Activated B cell treated with CpG ODN at 0.5 μM for 24 hours (primary cell): ENCODE results near the gene PREX1. TPM values are rescaled to one million over a fixed set of nuclear protein-coding genes. Genes with fewer than 3 reads are reported as not detected.
A peak's percentile ranks its signal among the peaks of the same experiment; 100 is the strongest.

Experiments used
- ATAC-seq: fragments of 200-7000 bp; cut with Tn5 transposase; one replicate; pipeline ENCODE4 v1.10.0; 2021; ENCODE audit warnings: low read depth, mild to moderate bottlenecking, moderate library complexity
- CTCF ChIA-PET: fragments of 350-600 bp; sonication (Branson Sonifier 250); formaldehyde crosslinking; loops from one replicate; lab custom pipeline; 2021; ENCODE audit warnings: antibody characterized with exemption; lab: Charles Lee
- POLR2A ChIA-PET: fragments of 350-600 bp; sonication (Branson Sonifier 250); formaldehyde crosslinking; loops from one replicate; lab custom pipeline; 2021; ENCODE audit warnings: antibody characterized with exemption; lab: Charles Lee
- DNase-seq: peaks from one replicate; pipeline ENCODE4 v3.0.0; 2022
- H3K27ac Mint-ChIP-seq: one replicate; pipeline ENCODE4 v1.8.0; 2020; ENCODE audit warnings: mixed read lengths
- H3K27me3 Mint-ChIP-seq: one replicate; pipeline ENCODE4 v1.8.0; 2021; ENCODE audit warnings: mixed read lengths
- H3K36me3 Mint-ChIP-seq: one replicate; pipeline ENCODE4 v1.8.0; 2021; ENCODE audit warnings: low read depth, mixed read lengths
- H3K4me1 Mint-ChIP-seq: one replicate; pipeline ENCODE4 v1.8.0; 2021; ENCODE audit warnings: mixed read lengths
- H3K4me3 Mint-ChIP-seq: one replicate; pipeline ENCODE4 v1.8.0; 2020; ENCODE audit warnings: mild to moderate bottlenecking, mixed read lengths
- H3K9me3 Mint-ChIP-seq: one replicate; pipeline ENCODE4 v1.8.0; 2020; ENCODE audit warnings: mixed read lengths
- CTCF ChIP-seq: fragments of 200-600 bp; IDR thresholded peaks from one replicate; pipeline ENCODE4 v1.8.0; 2022; ENCODE audit warnings: antibody characterized with exemption, mild to moderate bottlenecking
- intact Hi-C: fragments of 100-400 bp; cut with micrococcal nuclease; formaldehyde crosslinking; loops from one replicate; pipeline ENCODE4 v1.15.1; 2024
- total RNA-seq: library from RNA; stranded (reverse); gene quantifications from 2 replicates; pipeline ENCODE4 v1.2.3, GENCODE V29; 2022

PREX1 gene
- total RNA-seq, 1 donor from 2014 or later = 71.4 TPM

- ChIA-PET POLR2A (interaction anchor here (1.0 kb wide), 1 partner anchor 18 kb away, joined by 3 read pairs; no protein-coding TSS in a partner anchor), CTCF (no interaction called here)
- no peak for DNase-seq
Measured at GRCh38 chr20:48808382-48809034, 19.3 kb downstream of the PREX1 start.

GRCh38 chr20:48807586-48808381 is 20.0 kb downstream of the PREX1 start:
- ATAC-seq (no peak), DNase-seq (no peak)
- H3K36me3 Mint-ChIP-seq = peaks cover 45% of the 10 kb centered on the region
- peaks cover 65% of the 10 kb centered on the region for H3K4me1 Mint-ChIP-seq
- POLR2A ChIA-PET = interaction anchor here (1.0 kb wide), 1 partner anchor 17 kb away, joined by 3 read pairs; no protein-coding TSS in a partner anchor
- no peaks in the 10 kb centered on the region for H3K27me3 Mint-ChIP-seq
- H3K4me3 Mint-ChIP-seq = no peak overlapping the region
- CTCF ChIA-PET = no interaction called here
- peaks cover 4% of the 10 kb centered on the region for H3K9me3 Mint-ChIP-seq
- no peak overlapping the region for H3K27ac Mint-ChIP-seq
- intact Hi-C loops = no loop called here
- TF ChIP-seq CTCF = no peak

More at GRCh38 chr20:48808382-48809034, 19.3 kb downstream of the PREX1 start:
- Mint-ChIP-seq H3K4me1 (peaks cover 58% of the 10 kb centered on the region), H3K4me3 (no peak overlapping the region), H3K36me3 (peaks cover 45% of the 10 kb centered on the region), H3K27ac (peak overlapping the region; percentile 59), H3K27me3 (no peaks in the 10 kb centered on the region), H3K9me3 (peaks cover 4% of the 10 kb centered on the region)
- no peak for ATAC-seq
- intact Hi-C loops = no loop called here
- no peak for TF ChIP-seq CTCF

GRCh38 chr20:48807051-48807450 is 20.7 kb downstream of the PREX1 start:
- peaks cover 49% of the 10 kb centered on the region for H3K36me3 Mint-ChIP-seq
- peaks cover 72% of the 10 kb centered on the region for H3K4me1 Mint-ChIP-seq
- DNase-seq (no peak), ATAC-seq (no peak)
- intact Hi-C loops = no loop called here
- CTCF ChIA-PET = no interaction called here
- H3K27ac Mint-ChIP-seq = no peak overlapping the region
- H3K27me3 Mint-ChIP-seq = no peaks in the 10 kb centered on the region
- H3K4me3 Mint-ChIP-seq = no peak overlapping the region
- POLR2A ChIA-PET = no interaction called here
- no peak for TF ChIP-seq CTCF
- peaks cover 4% of the 10 kb centered on the region for H3K9me3 Mint-ChIP-seq

- no peak for TF ChIP-seq CTCF
- no peak for ATAC-seq
- intact Hi-C loops = no loop called here
- peak overlapping the region; percentile 12 for H3K27ac Mint-ChIP-seq
- ChIA-PET CTCF (no interaction called here), POLR2A (no interaction called here)
- peaks cover 76% of the 10 kb centered on the region for H3K4me1 Mint-ChIP-seq
- DNase-seq = no peak
- no peak overlapping the region for H3K4me3 Mint-ChIP-seq
- peaks cover 4% of the 10 kb centered on the region for H3K9me3 Mint-ChIP-seq
- no peaks in the 10 kb centered on the region for H3K27me3 Mint-ChIP-seq
- peaks cover 53% of the 10 kb centered on the region for H3K36me3 Mint-ChIP-seq
Measured at GRCh38 chr20:48805716-48806115, 22.1 kb downstream of the PREX1 start.

- Mint-ChIP-seq H3K27me3 (no peaks in the 10 kb centered on the region), H3K36me3 (peaks cover 53% of the 10 kb centered on the region), H3K27ac (no peak overlapping the region), H3K4me3 (no peak overlapping the region), H3K9me3 (peaks cover 4% of the 10 kb centered on the region), H3K4me1 (peaks cover 79% of the 10 kb centered on the region)
- ChIA-PET POLR2A (no interaction called here), CTCF (no interaction called here)
- TF ChIP-seq CTCF = no peak
- DNase-seq (no peak), ATAC-seq (no peak)
- intact Hi-C loops = no loop called here
Measured at GRCh38 chr20:48805286-48805685, 22.5 kb downstream of the PREX1 start.
